Mucosa of descending colon (tissue), 3 donors: ENCODE results near the gene CS. TPM values are rescaled to one million over a fixed set of nuclear protein-coding genes. Genes with fewer than 3 reads are reported as not detected.

Source experiments
- ATAC-seq: fragments of 200-7000 bp; cut with Tn5 transposase; one replicate; pipeline ENCODE4 v1.9.1; 2020; ENCODE audit warnings: mild to moderate bottlenecking, moderate library complexity
- DNase-seq, 3 donors: peaks; one replicate each; pipeline ENCODE4 v3.0.0-alpha.2; 2020
- H3K36me3 ChIP-seq: fragments of 200-600 bp; one replicate; pipeline ENCODE4 v1.8.0; 2021; ENCODE audit warnings: low read depth, mild to moderate bottlenecking
- H3K4me1 ChIP-seq: fragments of 200-600 bp; one replicate; pipeline ENCODE4 v1.8.0; 2021; ENCODE audit warnings: low read depth, mild to moderate bottlenecking
- H3K4me3 ChIP-seq: fragments of 200-600 bp; one replicate; pipeline ENCODE4 v1.8.0; 2021; ENCODE audit warnings: mild to moderate bottlenecking
- H3K9me3 ChIP-seq: fragments of 200-600 bp; one replicate; pipeline ENCODE4 v1.8.0; 2021; ENCODE audit warnings: mild to moderate bottlenecking
- intact Hi-C, 2 donors: fragments of 100-400 bp; cut with DNase I in 1 of 2; cut with micrococcal nuclease in 1 of 2; formaldehyde crosslinking; loops; one replicate each; pipeline versions ENCODE4 v1.11.0 to v1.11.1; 2022; cut with DNase I, micrococcal nuclease
- total RNA-seq, 3 donors: library from RNA; stranded (reverse); fragmentation: NEBNext Ultra II Directional in 2 of 3; extraction: Animal tissue kit (Norgen Biotek cat#: 25700) in 2 of 3; gene quantifications; one replicate each; pipeline versions ENCODE4 v1.2.1 to v1.2.4, GENCODE V29; 2021 to 2023
- TF ChIP-seq, protein P1 (sequence below): fragments of 200-600 bp; IDR thresholded peaks from one replicate; pipeline ENCODE4 v1.8.0; 2022; ENCODE audit warnings: antibody characterized with exemption, mild to moderate bottlenecking
- donor health status: DM: no; HTN: no; CAD: no; lungs with moderate emphysema.
- donor health status: DM: no; HTN: no; CAD: no.
- donor health status: DM: no; HTN: yes; CAD: no.

Gene CS
- total RNA-seq, 3 donors from 2014 or later, result 261 to 344 (median 332) TPM

GRCh38 chr12:56315249-56315621 lies 15.1 kb upstream of the CS start:
- Histone ChIP-seq H3K4me3 (peak overlapping the region; percentile 50), H3K36me3 (no peaks in the 10 kb centered on the region), H3K9me3 (no peaks in the 10 kb centered on the region), H3K4me1 (peaks cover 11% of the 10 kb centered on the region)
- peak; percentile 20 for ATAC-seq
- TF ChIP-seq, protein P1, sequence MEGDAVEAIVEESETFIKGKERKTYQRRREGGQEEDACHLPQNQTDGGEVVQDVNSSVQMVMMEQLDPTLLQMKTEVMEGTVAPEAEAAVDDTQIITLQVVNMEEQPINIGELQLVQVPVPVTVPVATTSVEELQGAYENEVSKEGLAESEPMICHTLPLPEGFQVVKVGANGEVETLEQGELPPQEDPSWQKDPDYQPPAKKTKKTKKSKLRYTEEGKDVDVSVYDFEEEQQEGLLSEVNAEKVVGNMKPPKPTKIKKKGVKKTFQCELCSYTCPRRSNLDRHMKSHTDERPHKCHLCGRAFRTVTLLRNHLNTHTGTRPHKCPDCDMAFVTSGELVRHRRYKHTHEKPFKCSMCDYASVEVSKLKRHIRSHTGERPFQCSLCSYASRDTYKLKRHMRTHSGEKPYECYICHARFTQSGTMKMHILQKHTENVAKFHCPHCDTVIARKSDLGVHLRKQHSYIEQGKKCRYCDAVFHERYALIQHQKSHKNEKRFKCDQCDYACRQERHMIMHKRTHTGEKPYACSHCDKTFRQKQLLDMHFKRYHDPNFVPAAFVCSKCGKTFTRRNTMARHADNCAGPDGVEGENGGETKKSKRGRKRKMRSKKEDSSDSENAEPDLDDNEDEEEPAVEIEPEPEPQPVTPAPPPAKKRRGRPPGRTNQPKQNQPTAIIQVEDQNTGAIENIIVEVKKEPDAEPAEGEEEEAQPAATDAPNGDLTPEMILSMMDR, result no peak
- intact Hi-C loops, result no loop called here
- DNase-seq, result peak in 2 of 3 donors; percentile 26 to 44

GRCh38 chr12:56311003-56311402 lies 10.9 kb upstream of the CS start:
- Histone ChIP-seq H3K36me3 (no peaks in the 10 kb centered on the region), H3K9me3 (no peaks in the 10 kb centered on the region), H3K4me1 (peaks cover 11% of the 10 kb centered on the region), H3K4me3 (no peak overlapping the region)
- DNase-seq (no peak), ATAC-seq (no peak)
- intact Hi-C loops, result no loop called here
- TF ChIP-seq, protein P1, result no peak

- H3K9me3 ChIP-seq, result no peaks in the 10 kb centered on the region
- no peaks in the 10 kb centered on the region for H3K4me1 ChIP-seq
- no peak for ATAC-seq
- TF ChIP-seq, protein P1, result no peak
- H3K36me3 ChIP-seq, result no peaks in the 10 kb centered on the region
- no peak for DNase-seq
- H3K4me3 ChIP-seq, result no peak overlapping the region
- intact Hi-C loops, result no loop called here
Observed at GRCh38 chr12:56308714-56309113, 8.6 kb upstream of the CS start.

DNA sequence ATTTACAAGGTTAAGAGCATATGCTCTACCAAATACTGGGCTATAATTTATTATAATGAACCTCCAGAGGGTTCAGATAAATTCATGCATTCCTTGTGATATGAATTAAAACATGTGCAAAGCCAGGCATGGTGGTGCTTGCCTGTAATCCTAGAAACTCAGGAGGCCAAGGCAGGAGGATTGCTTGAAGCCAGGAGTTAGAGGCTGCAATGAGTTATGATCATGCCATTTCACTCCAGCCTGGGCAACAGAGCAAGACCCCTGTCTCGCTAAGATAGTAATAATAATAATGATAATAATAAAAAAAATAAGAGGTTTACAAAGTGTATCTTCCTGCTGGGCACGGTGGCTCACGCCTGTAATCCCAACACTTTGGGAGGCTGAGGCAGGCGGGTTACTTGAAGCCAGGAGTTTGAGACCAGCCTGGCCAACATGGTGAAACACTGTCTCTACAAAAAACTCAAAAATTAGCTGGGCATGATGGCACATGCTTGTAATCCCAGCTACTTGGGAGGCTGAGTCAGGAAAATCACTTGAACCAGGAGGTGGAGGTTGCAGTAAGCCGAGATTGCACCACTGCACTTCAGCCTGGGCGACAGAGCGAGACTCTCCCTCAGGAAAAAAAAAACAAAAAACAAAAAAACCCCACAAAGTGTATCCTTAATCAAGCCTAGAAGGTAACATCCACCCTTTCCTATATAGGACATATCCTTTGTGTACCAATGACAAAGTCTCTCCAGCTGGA lies 7.3 kb upstream of the CS start:
- DNase-seq, result no peak
- Histone ChIP-seq H3K4me1 (no peaks in the 10 kb centered on the region), H3K9me3 (no peaks in the 10 kb centered on the region), H3K36me3 (no peaks in the 10 kb centered on the region), H3K4me3 (no peak overlapping the region)
- intact Hi-C loops, result no loop called here
- TF ChIP-seq, protein P1, result no peak
- no peak for ATAC-seq

DNA sequence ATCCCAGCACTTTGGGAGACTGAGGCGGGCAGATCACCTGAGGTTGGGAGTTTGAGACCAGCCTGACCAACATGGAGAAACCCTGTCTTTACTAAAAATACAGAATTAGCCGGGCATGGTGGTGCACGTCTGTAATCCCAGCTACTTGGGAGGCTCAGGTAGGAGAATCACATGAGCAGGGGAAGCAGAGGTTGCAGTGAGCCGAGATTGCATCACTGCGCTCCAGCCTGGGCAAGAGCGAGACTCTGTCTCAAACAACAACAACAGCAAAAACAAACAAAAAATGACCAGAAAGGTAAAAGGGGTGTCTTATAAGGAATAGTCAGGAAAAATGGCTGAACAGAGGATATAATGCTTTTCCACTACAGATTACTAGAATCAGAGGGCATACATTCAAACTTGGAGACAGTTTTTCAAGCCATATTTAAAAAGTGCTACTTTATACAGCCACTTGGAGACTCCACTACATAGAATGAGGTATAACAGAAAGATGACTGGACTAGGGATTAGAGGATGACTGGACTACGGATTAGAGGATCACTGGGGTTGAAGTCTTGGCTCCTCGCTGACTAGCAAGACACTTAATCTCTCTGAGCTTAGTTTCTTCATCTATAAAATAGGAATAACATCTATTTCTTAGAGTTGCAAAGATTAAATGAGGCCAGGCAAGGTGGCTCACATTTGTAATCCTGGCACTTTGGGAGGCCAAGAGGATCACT lies 4.9 kb upstream of the CS start:
- ATAC-seq, result no peak
- Histone ChIP-seq H3K4me3 (no peak overlapping the region), H3K36me3 (no peaks in the 10 kb centered on the region), H3K4me1 (peaks cover 10% of the 10 kb centered on the region), H3K9me3 (no peaks in the 10 kb centered on the region)
- intact Hi-C loops, result no loop called here
- TF ChIP-seq, protein P1, result no peak
- DNase-seq, result no peak
